Endothelial cell of umbilical vein (primary cell): Measurements from ENCODE around the gene MYH9. TPM values are rescaled to one million over a fixed set of nuclear protein-coding genes. Genes with fewer than 3 reads are reported as not detected.

Source experiments
- BruUV-seq: library from RNA; stranded (reverse); fragments of 400-500 nt; replicated peaks from 2 replicates; lab custom pipeline; 2021; lab: Mats Ljungman, UMichigan
- CTCF ChIA-PET: fragments of 300-600, 350-600 bp; sonication (Branson Sonifier 250); formaldehyde crosslinking; loops from one replicate; lab custom pipeline; 2021; ENCODE audit warnings: antibody characterized with exemption, inconsistent platforms; lab: Charles Lee
- POLR2A ChIA-PET: fragments of 300-600, 350-600 bp; sonication (Branson Sonifier 250); formaldehyde crosslinking; loops from one replicate; lab custom pipeline; 2021; ENCODE audit warnings: antibody characterized with exemption, inconsistent platforms; lab: Charles Lee
- DNase-seq: peaks from one replicate; pipeline ENCODE4 v3.0.0-alpha.2; 2011; ENCODE audit warnings: low read depth, low spot score
- FAIRE-seq: peaks from 2 replicates; lab custom pipeline; 2011; peaks lifted over from hg19 to GRCh38; lab: Jason Lieb, UNC
- H2AFZ ChIP-seq: 2 replicates; pipeline ENCODE4 v1.6.0; 2012; ENCODE audit warnings: low read depth, low read length, control low read depth, inconsistent platforms
- H3K27ac ChIP-seq: 2 replicates; pipeline ENCODE4 v1.5.1; 2011; ENCODE audit warnings: low read depth, mild to moderate bottlenecking, control low read depth, low read length, moderate library complexity; ENCODE audit not compliant: insufficient read depth
- H3K27me3 ChIP-seq, 2 experiments: 2 replicates each; pipeline versions ENCODE4 v1.6.0 to v1.6.1; 2011; ENCODE audit warnings: low read length in 2 of 2, mixed read lengths in 1 of 2; ENCODE audit not compliant: control insufficient read depth in 2 of 2, insufficient read depth in 2 of 2
- H3K36me3 ChIP-seq, 2 experiments: 2 replicates in 1 of 2; 3 replicates in 1 of 2; pipeline ENCODE4 v1.5.1; 2011; ENCODE audit warnings: low read length in 2 of 2, mild to moderate bottlenecking in 1 of 2, moderate library complexity in 1 of 2; ENCODE audit not compliant: control insufficient read depth in 2 of 2, insufficient read depth in 2 of 2; ENCODE audit errors: extremely low read depth in 1 of 2
- H3K4me1 ChIP-seq: 3 replicates; pipeline ENCODE4 v1.5.1; 2011; ENCODE audit warnings: mild to moderate bottlenecking, low read length; ENCODE audit not compliant: control insufficient read depth, insufficient read depth; ENCODE audit errors: extremely low read depth
- H3K4me2 ChIP-seq: 2 replicates; pipeline ENCODE4 v1.6.1; 2011; ENCODE audit warnings: low read length, control low read depth, mixed read lengths; ENCODE audit not compliant: insufficient read depth
- H3K4me3 ChIP-seq, 3 experiments: fragments of 200-600 bp in 1 of 3; sonication (generic), shearing (Covaris generic) in 1 of 3; replicated peaks in 1 of 3; 2 replicates each; pipeline ENCODE4 v1.5.1; 2011 to 2016; ENCODE audit warnings: control low read depth in 3 of 3, low read length in 3 of 3, mild to moderate bottlenecking in 2 of 3, inconsistent platforms in 1 of 3, low read depth in 1 of 3, moderate library complexity in 1 of 3; ENCODE audit not compliant: insufficient read depth in 1 of 3
- H3K79me2 ChIP-seq: 2 replicates; pipeline ENCODE4 v1.6.0; 2012; ENCODE audit warnings: low read length, inconsistent platforms; ENCODE audit not compliant: control insufficient read depth, insufficient read depth
- H3K9ac ChIP-seq: replicated peaks from 2 replicates; pipeline ENCODE3; 2011; ENCODE audit warnings: low read length, control low read depth; ENCODE audit not compliant: insufficient read depth; ENCODE audit errors: extremely low read depth
- H3K9me1 ChIP-seq: replicated peaks from 3 replicates; pipeline ENCODE4 v1.6.0; 2011; ENCODE audit warnings: mild to moderate bottlenecking, low read length; ENCODE audit not compliant: control insufficient read depth, insufficient read depth; ENCODE audit errors: extremely low read depth
- H3K9me3 ChIP-seq: replicated peaks from 2 replicates; pipeline ENCODE4 v1.5.1; 2012; ENCODE audit warnings: low read length, inconsistent platforms; ENCODE audit not compliant: control insufficient read depth, insufficient read depth
- H4K20me1 ChIP-seq: replicated peaks from 2 replicates; pipeline ENCODE3; 2011; ENCODE audit warnings: mild to moderate bottlenecking, low read length; ENCODE audit not compliant: control insufficient read depth, insufficient read depth; ENCODE audit errors: extremely low read depth
- EZH2 ChIP-seq: IDR thresholded peaks from 2 replicates; pipeline ENCODE4 v1.6.1; 2012; ENCODE audit warnings: borderline replicate concordance, low read depth, mild to moderate bottlenecking, moderate library complexity, low read length, inconsistent platforms; ENCODE audit not compliant: severe bottlenecking
- FOS ChIP-seq: IDR thresholded peaks from 2 replicates; pipeline ENCODE4 v1.6.1; 2011; ENCODE audit warnings: mild to moderate bottlenecking, low read length, moderate library complexity, borderline replicate concordance; ENCODE audit not compliant: insufficient read depth
- JUN ChIP-seq: IDR thresholded peaks from 2 replicates; pipeline ENCODE4 v1.6.1; 2011; ENCODE audit warnings: borderline replicate concordance, low read depth; ENCODE audit not compliant: insufficient read length, insufficient read depth
- MYC ChIP-seq: IDR thresholded peaks from one replicate; pipeline ENCODE4 v1.6.1; 2011; ENCODE audit warnings: mild to moderate bottlenecking, low read depth, low read length
- POLR2AphosphoS5 ChIP-seq: IDR thresholded peaks from 2 replicates; pipeline ENCODE4 v1.6.1; 2012; ENCODE audit warnings: low read depth, mild to moderate bottlenecking, control low read depth, low read length, moderate library complexity; ENCODE audit not compliant: insufficient read depth
- dilution Hi-C: fragments of 300-500 bp; cut with MboI; formaldehyde crosslinking; loops from one replicate; pipeline ENCODE4 v1.15.0; 2019; ENCODE audit warnings: low sequenced_read_pairs; ENCODE audit not compliant: extremely low pct_ligation_motif_present
- intact Hi-C: fragments of 100-400 bp; cut with micrococcal nuclease; formaldehyde crosslinking; loops from one replicate; pipeline ENCODE4 v1.10.0; 2022
- polyA plus RNA-seq, 4 experiments: library from polyadenylated mRNA; depleted of rRNA in 3 of 4; stranded (reverse) in 3 of 4; unstranded in 1 of 4; fragments of >200 nt; gene quantifications; 2 replicates each; pipeline versions ENCODE4 v1.2.1 to v1.2.3, GENCODE V29; 2011 to 2012; ENCODE audit warnings: missing spikeins in 1 of 4
- total RNA-seq: library from RNA; stranded (reverse); gene quantifications from 2 replicates; pipeline ENCODE4 v1.2.3, GENCODE V29; 2021

The MYH9 gene
- total and polyA plus RNA-seq, 2 donors (not counting 3 experiments of a cell fraction or from before 2014, with no cell fraction given), result 188 to 1,413 TPM

DNA sequence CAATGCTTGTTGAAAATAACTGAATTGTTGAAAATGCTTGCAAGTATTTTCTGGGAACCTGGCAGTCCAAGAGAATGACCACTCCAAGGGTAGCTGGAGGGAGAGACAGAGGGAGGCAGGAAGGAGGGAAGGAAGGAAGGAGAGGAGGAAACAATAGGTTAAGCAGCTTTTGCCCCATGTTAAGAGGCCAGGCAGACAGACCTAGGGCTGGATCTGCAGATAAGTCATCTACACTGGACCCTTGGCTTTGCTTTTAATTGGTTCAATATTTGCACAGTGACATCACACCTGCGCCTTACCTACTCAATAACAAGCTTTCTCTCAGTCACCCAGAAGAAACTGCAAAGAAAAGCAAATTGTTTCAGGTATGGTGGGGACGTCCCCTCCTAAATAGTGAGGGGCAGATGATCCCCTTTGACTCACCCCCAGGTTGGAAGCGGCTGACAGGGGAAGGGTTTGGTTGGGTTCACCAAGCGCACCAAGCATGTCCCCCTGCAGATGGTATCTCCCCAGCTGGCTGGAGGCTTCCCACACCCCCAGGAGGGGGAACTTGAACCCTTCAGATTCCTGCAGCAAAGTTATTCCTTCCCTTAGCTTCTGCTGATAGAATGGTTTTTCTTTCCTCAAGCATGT is 24.3 kb downstream of the MYH9 start:
- POLR2A ChIA-PET, result interaction anchor here (0.6 to 2.2 kb wide), 3 partner anchors 8 to 25 kb away, joined by 3 to 11 read pairs (median 3); partner anchors contain the start of gene MYH9
- Histone ChIP-seq H3K4me2 (peak overlapping the region; percentile 68), H3K4me3 (no peak overlapping the region), H3K27me3 (no peaks in the 10 kb centered on the region), H3K27ac (peak overlapping the region; percentile 88), H3K9me1 (no peaks in the 10 kb centered on the region), H3K9ac (no peak overlapping the region), H2AFZ (no peak overlapping the region), H3K9me3 (no peaks in the 10 kb centered on the region), H3K36me3 (peaks cover 7 to 10% of the 10 kb centered on the region in 2 experiments), H3K4me1 (peaks cover 92% of the 10 kb centered on the region), H3K79me2 (peaks cover 97% of the 10 kb centered on the region), H4K20me1 (peaks cover 7% of the 10 kb centered on the region)
- BruUV-seq, result no TSS peak
- FAIRE-seq, result peak; percentile 87
- TF ChIP-seq MYC, result no peak
- TF ChIP-seq POLR2AphosphoS5, result peak; percentile 12
- dilution Hi-C loops, result no loop called here
- CTCF ChIA-PET, result interaction anchor here (1.0 to 2.8 kb wide), 4 partner anchors 12 to 107 kb away, joined by 3 to 12 read pairs (median 4); no protein-coding TSS in a partner anchor
- intact Hi-C loops, result no loop called here
- no peak for DNase-seq

DNA sequence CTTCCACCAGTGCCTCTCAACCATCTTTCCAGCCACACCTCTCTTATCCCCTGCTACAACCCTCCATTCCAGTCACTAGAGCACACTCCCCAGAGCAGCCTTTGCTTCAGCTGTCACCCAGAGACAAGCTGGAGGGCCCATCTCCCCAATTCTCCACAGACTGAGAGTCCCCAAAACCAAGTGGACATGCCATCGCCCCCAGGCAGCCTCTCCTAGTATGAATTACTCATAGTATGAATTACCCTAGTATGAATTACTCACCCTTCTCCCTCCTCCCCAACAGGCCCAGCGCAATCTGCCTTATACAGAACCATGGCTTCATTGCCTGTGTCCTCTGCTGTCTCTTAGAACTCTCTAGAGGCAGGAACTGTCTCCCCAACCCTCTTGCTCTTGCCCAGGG is 24.8 kb downstream of the MYH9 start:
- peak overlapping the region; percentile 68 for H3K4me2 ChIP-seq
- CTCF ChIA-PET, result interaction anchor here (1.0 to 2.8 kb wide), 4 partner anchors 12 to 108 kb away, joined by 3 to 12 read pairs (median 4); no protein-coding TSS in a partner anchor
- no peaks in the 10 kb centered on the region for H3K27me3 ChIP-seq
- TF ChIP-seq JUN (no peak), FOS (peak; percentile 25), EZH2 (no peak), POLR2AphosphoS5 (no peak)
- peaks cover 96% of the 10 kb centered on the region for H3K79me2 ChIP-seq
- H3K9me1 ChIP-seq, result no peaks in the 10 kb centered on the region
- no peak for FAIRE-seq
- H3K4me1 ChIP-seq, result peaks cover 91% of the 10 kb centered on the region
- H3K9ac ChIP-seq, result no peak overlapping the region
- H3K36me3 ChIP-seq, result peaks cover 7% of the 10 kb centered on the region in 2 experiments
- H4K20me1 ChIP-seq, result peaks cover 7% of the 10 kb centered on the region
- H2AFZ ChIP-seq, result no peak overlapping the region
- BruUV-seq, result no TSS peak
- peak overlapping the region; percentile 88 for H3K27ac ChIP-seq
- POLR2A ChIA-PET, result interaction anchor here (0.6 to 0.9 kb wide), 2 partner anchors 9 to 16 kb away, joined by 3 read pairs; no protein-coding TSS in a partner anchor
- dilution Hi-C loops, result no loop called here
- H3K4me3 ChIP-seq, result no peak overlapping the region
- intact Hi-C loops, result no loop called here
- no peak for DNase-seq
- H3K9me3 ChIP-seq, result no peaks in the 10 kb centered on the region
